GM12878 (cell line): ENCODE results near the gene CARD9.

Source experiments
- BACH1 ChIP-seq: fragments of 450-650 bp; IDR thresholded peaks from 2 replicates; pipeline ENCODE4 v1.6.1; 2017; ENCODE audit warnings: mild to moderate bottlenecking, borderline replicate concordance
- CHD1 ChIP-seq: IDR thresholded peaks from 2 replicates; pipeline ENCODE4 v1.6.1; 2012; ENCODE audit warnings: low read depth, low read length, improper control_type of control experiment
- CHD2 ChIP-seq: IDR thresholded peaks from 2 replicates; pipeline ENCODE4 v1.6.1; 2011; ENCODE audit warnings: low read depth, low read length, improper control_type of control experiment, borderline replicate concordance
- EP300 ChIP-seq, 2 experiments: fragments of 150-350 bp in 1 of 2; IDR thresholded peaks; 2 replicates each; pipeline ENCODE4 v1.6.1; 2011 to 2012; ENCODE audit warnings: low read depth in 2 of 2, low read length in 2 of 2, borderline replicate concordance in 1 of 2, improper control_type of control experiment in 1 of 2, inconsistent platforms in 1 of 2; ENCODE audit not compliant: control insufficient read depth in 1 of 2
- FOXM1 ChIP-seq: IDR thresholded peaks from 2 replicates; pipeline ENCODE4 v1.6.1; 2012; ENCODE audit warnings: low read depth, mild to moderate bottlenecking, inconsistent platforms, low read length, moderate library complexity
- HCFC1 ChIP-seq: fragments of 150-350 bp; IDR thresholded peaks from 2 replicates; pipeline ENCODE4 v1.6.1; 2014; ENCODE audit warnings: low read length
- MAX ChIP-seq: IDR thresholded peaks from 2 replicates; pipeline ENCODE4 v1.6.1; 2012; ENCODE audit warnings: low read depth, low read length, improper control_type of control experiment
- NR2C2 ChIP-seq: IDR thresholded peaks from 2 replicates; pipeline ENCODE4 v1.6.1; 2011; ENCODE audit warnings: borderline replicate concordance, low read depth; ENCODE audit not compliant: control insufficient read depth, insufficient read length
- POLR2A ChIP-seq: IDR thresholded peaks from 2 replicates; pipeline ENCODE4 v1.6.1; 2011; ENCODE audit warnings: low read depth, mild to moderate bottlenecking, low read length
- RAD21 ChIP-seq: IDR thresholded peaks from 2 replicates; pipeline ENCODE4 v1.6.1; 2011; ENCODE audit warnings: mild to moderate bottlenecking, low read depth, low read length, moderate library complexity; ENCODE audit not compliant: insufficient read depth
- TF ChIP-seq, protein P1 (sequence below), 3 experiments: IDR thresholded peaks in 2 of 3; conservative IDR thresholded peaks in 1 of 3; 2 replicates each; pipeline ENCODE4 v1.5.1; 2011; ENCODE audit warnings: low read depth in 3 of 3, low read length in 3 of 3, mild to moderate bottlenecking in 3 of 3, control low read depth in 2 of 3, moderate library complexity in 2 of 3, inconsistent platforms in 1 of 3, mixed read lengths in 1 of 3; ENCODE audit not compliant: control insufficient read depth in 2 of 3, insufficient read depth in 1 of 3; ENCODE audit errors: extremely low read depth in 1 of 3

DNA sequence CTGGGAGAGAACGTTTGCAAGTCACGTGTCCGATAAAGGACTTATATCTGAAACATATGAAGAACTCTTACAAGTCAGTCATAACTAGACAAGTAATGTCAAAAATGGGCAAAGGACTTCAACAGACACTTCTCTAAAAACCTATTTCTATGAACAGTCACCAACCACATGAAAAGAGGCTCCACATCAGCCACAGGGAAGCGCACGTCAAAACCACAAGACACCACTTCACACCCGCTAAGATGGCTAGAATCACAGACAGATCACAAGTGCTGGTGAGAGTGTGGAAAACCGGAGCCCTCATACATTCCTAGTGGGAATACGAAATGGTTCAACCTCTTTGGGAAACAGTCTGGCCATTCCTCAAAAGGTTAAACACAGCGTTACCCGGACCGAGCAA is 11.5 kb upstream of the CARD9 start:
- TF ChIP-seq MAX (no peak), POLR2A (no peak), EP300 (IDR thresholded peaks at IDR 0.05; ENCODE audit: borderline replicate concordance in 1 of 2, control insufficient read depth in 1 of 2, low read depth in 2 of 2, low read length in 2 of 2) (no peak), FOXM1 (no peak), BACH1 (no peak), HCFC1 (no peak), CHD2 (no peak), CHD1 (no peak), RAD21 (no peak), NR2C2 (no peak)
- TF ChIP-seq, protein P1, sequence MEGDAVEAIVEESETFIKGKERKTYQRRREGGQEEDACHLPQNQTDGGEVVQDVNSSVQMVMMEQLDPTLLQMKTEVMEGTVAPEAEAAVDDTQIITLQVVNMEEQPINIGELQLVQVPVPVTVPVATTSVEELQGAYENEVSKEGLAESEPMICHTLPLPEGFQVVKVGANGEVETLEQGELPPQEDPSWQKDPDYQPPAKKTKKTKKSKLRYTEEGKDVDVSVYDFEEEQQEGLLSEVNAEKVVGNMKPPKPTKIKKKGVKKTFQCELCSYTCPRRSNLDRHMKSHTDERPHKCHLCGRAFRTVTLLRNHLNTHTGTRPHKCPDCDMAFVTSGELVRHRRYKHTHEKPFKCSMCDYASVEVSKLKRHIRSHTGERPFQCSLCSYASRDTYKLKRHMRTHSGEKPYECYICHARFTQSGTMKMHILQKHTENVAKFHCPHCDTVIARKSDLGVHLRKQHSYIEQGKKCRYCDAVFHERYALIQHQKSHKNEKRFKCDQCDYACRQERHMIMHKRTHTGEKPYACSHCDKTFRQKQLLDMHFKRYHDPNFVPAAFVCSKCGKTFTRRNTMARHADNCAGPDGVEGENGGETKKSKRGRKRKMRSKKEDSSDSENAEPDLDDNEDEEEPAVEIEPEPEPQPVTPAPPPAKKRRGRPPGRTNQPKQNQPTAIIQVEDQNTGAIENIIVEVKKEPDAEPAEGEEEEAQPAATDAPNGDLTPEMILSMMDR (IDR thresholded peaks at IDR 0.05 in 2 of 3, conservative IDR thresholded peaks at IDR 0.05 in 1 of 3; ENCODE audit: control insufficient read depth in 2 of 3, extremely low read depth in 1 of 3, insufficient read depth in 1 of 3, low read depth in 3 of 3, low read length in 3 of 3): no peak
